GM20000 (cell line): ENCODE results near the gene CCDC85C.

ENCODE experiments used
- DNase-seq: peaks from one replicate; pipeline ENCODE4 v3.0.0; 2012; ENCODE audit warnings: low spot score
- TF ChIP-seq, protein P1 (sequence below): IDR thresholded peaks from 2 replicates; pipeline ENCODE4 v1.5.1; 2012; ENCODE audit warnings: mild to moderate bottlenecking, control low read depth; ENCODE audit errors: extremely low read depth, missing control alignments

The CCDC85C gene

DNA sequence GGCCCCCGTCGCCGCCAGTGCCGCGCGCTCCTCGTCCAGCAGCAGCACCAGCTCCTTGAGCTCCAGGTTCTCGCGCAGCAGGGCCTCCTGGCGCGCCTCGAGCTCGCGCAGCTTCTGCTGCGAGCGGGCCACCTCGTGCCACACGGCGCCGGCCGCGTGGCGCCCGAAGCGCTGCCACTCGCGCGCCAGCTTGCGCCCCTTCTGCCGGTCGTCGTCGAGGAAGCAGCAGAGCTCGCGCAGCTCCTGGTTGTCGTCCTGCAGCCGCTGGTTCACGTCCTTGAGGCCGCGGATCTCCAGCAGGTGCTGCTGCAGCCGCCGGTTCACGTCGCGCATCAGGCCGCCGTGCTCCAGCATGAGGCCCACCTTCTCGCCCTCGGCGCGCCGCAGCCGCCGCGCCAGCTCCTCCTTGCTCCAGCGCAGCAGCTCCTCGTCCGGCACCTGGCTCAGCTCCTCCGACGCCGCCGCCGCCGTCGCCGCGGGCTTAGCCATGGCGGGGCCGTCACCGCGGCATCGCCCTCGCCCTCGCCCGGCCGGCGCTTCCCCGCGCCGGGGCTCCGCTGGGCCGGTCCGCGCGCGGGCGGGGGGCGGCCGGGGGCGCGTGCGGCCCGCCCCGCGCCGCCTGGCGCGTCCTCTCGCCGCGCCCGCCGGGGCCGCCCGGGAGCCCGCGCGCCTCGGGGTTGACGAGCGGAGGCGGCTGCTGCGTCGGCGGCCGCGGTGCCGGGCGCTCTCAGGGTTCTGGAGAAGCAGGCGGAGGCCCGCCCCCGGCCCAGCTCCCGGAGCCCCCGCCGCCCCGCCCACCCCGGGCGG lies at the start of gene CCDC85C:
TSS of gene CCDC85C (minus strand) at position 737 of the 807 bp plus-strand sequence. CDS start at position 489, 248 bp downstream.
- TF ChIP-seq, protein P1, sequence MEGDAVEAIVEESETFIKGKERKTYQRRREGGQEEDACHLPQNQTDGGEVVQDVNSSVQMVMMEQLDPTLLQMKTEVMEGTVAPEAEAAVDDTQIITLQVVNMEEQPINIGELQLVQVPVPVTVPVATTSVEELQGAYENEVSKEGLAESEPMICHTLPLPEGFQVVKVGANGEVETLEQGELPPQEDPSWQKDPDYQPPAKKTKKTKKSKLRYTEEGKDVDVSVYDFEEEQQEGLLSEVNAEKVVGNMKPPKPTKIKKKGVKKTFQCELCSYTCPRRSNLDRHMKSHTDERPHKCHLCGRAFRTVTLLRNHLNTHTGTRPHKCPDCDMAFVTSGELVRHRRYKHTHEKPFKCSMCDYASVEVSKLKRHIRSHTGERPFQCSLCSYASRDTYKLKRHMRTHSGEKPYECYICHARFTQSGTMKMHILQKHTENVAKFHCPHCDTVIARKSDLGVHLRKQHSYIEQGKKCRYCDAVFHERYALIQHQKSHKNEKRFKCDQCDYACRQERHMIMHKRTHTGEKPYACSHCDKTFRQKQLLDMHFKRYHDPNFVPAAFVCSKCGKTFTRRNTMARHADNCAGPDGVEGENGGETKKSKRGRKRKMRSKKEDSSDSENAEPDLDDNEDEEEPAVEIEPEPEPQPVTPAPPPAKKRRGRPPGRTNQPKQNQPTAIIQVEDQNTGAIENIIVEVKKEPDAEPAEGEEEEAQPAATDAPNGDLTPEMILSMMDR, result no peak
- no peak for DNase-seq

DNA sequence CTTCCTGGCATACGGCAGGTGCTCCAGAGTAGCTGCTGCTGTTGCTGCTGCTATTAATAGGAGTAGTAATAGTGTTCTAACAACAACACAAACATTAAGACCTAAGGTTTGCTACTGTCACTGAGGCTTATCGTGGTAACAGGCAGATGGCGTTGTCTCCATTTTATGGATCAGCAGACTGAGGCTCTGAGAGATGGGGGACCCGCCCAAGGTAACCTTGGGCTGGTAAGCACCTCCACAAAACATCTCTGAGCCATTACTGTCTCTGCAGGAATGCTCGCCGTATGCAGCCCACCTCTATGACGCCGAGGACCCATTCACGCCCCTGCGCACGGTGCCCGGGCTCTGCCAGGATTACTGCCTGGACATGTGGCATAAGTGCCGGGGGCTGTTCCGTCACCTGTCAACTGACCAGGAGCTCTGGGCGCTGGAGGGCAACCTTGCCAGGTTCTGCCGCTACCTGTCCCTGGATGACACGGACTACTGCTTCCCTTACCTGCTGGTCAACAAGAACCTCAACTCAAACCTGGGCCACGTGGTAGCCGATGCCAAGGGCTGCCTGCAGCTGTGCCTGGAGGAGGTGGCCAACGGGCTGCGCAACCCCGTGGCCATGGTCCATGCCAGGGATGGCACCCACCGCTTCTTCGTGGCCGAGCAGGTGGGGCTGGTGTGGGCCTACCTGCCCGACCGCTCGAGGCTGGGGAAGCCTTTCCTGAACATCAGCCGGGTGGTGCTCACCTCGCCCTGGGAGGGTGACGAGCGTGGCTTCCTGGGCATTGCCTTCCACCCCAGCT lies 48.1 kb upstream of the CCDC85C start:
- DNase-seq, result no peak
- TF ChIP-seq, protein P1, result no peak

GRCh38 chr14:99650189-99650588 lies 46.2 kb upstream of the CCDC85C start:
- TF ChIP-seq, protein P1, result no peak
- no peak for DNase-seq

- TF ChIP-seq, protein P1, result no peak
- DNase-seq, result no peak
These were observed 45.6 kb upstream of the CCDC85C start for GRCh38 chr14:99649643-99650042.

- TF ChIP-seq, protein P1, result no peak
- no peak for DNase-seq
These were observed 45.2 kb upstream of the CCDC85C start for GRCh38 chr14:99649219-99649618.

DNA sequence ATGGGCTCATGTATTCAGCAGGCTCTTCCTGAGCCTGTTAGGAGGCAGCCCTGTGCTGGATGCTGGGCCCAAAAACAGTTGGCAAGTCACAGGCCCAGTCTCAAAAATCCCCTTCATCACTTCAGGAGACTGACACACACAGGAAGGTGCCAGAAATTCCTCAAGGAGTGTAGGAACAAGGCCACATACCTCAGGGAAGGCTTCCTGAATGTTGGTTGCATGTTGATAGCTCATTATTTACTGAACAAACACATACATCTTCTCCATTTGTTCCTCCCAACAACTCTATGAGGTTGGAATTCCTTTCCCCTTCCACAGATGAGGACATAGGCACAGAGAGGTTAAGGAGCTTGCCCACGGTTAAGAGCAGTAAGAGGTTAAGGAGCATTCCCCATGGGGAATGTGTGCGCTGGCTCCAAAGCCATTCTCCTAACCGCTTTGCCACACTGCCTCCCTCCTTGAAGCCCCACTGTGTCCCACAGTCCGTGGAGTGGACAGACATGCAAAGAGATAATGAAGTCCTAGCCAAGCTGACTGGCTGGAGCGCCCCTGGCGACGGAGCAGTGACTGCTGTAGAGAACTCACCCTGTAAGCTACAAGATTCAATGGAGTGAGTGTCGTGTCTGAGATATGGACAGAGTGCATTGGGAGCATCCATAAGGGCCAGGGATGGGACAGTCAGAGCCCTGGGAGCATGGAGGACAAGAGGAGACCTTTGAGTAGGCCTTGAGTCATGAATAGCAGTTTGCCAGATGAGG lies 44.2 kb upstream of the CCDC85C start:
- TF ChIP-seq, protein P1, result no peak
- DNase-seq, result no peak
